Duodenal mucosa (tissue), 2 donors: ENCODE measurements around the gene CLDN34.
A peak's percentile ranks its signal among the peaks of the same experiment; 100 is the strongest.

ENCODE experiments used
- H3K27ac ChIP-seq: one replicate; pipeline ENCODE4 v1.7.0; 2013; ENCODE audit warnings: low read depth, low read length
- H3K27me3 ChIP-seq, 2 donors: one replicate each; pipeline ENCODE4 v1.7.0; 2013; ENCODE audit warnings: low read length in 2 of 2, control low read depth in 1 of 2; ENCODE audit not compliant: insufficient read depth in 2 of 2, control insufficient read depth in 1 of 2
- H3K36me3 ChIP-seq, 2 donors: one replicate each; pipeline ENCODE4 v1.7.0; 2013; ENCODE audit warnings: low read length in 2 of 2, control low read depth in 1 of 2; ENCODE audit not compliant: insufficient read depth in 2 of 2, control insufficient read depth in 1 of 2
- H3K4me1 ChIP-seq, 2 donors: one replicate each; pipeline ENCODE4 v1.7.0; 2013; ENCODE audit warnings: low read length in 2 of 2, control low read depth in 1 of 2; ENCODE audit not compliant: insufficient read depth in 2 of 2, control insufficient read depth in 1 of 2
- H3K4me3 ChIP-seq, 2 donors: one replicate each; pipeline ENCODE4 v1.7.0; 2013; ENCODE audit warnings: low read length in 2 of 2, low read depth in 1 of 2
- H3K9ac ChIP-seq, 2 donors: one replicate each; pipeline ENCODE4 v1.7.0; 2013; ENCODE audit warnings: low read length in 2 of 2, low read depth in 1 of 2
- H3K9me3 ChIP-seq, 2 donors: one replicate each; pipeline ENCODE4 v1.7.0; 2013; ENCODE audit warnings: low read length in 2 of 2, control low read depth in 1 of 2; ENCODE audit not compliant: control insufficient read depth in 1 of 2

CLDN34 gene

DNA sequence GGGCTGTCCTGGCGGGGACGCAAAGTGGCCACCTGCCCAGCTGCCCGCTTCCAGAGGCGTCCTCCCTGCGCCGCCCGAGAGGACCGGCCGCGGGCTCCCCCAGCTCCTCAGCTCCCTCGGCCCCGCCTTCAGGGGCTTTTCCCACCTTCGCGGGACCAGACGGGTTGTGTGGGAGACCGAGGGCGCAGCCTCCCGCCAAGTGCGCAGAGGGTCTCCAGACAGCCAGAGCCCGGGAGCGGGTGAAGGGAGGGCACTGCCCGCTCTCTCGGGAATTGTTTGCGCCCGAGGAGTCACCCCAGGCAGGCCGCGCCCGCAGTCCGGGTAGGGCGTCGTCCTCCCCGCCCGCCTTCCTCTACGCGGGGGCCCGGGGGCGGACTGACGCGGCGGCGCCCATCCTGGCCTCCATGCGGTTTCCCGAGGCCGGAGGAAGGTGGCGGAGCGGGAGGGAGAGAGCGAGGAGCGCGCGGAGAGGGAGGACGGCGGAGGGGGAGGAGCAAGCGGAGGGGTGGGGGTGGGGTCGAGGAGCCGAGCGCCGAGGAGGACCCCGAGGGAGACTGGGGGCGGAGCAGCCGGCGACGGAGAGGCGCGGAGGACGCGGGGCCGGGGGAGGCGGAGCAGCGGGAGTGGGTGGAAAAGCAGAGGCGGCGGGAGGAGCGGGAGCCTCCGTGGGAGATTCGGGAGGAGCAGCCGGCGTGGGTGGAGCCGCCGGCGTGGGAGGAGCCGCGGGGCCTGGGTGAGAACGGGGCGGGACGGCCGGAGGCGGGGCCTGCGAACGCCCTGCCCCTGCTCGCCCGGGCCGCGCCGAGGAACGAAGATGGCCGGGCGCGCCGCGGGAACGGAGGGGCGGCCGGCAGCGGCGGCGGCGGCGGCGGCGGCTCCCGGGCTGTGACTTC lies 47.5 kb downstream of the CLDN34 start:
- Histone ChIP-seq H3K4me3 (peak overlapping the region; percentile 63 to 64), H3K27me3 (no peaks in the 10 kb centered on the region), H3K27ac (peak overlapping the region; percentile 51), H3K4me1 (peaks cover 0 to 4% of the 10 kb centered on the region in 2 donors), H3K36me3 (no peaks in the 10 kb centered on the region), H3K9ac (peak overlapping the region; percentile 43 to 60), H3K9me3 (no peaks in the 10 kb centered on the region)

DNA sequence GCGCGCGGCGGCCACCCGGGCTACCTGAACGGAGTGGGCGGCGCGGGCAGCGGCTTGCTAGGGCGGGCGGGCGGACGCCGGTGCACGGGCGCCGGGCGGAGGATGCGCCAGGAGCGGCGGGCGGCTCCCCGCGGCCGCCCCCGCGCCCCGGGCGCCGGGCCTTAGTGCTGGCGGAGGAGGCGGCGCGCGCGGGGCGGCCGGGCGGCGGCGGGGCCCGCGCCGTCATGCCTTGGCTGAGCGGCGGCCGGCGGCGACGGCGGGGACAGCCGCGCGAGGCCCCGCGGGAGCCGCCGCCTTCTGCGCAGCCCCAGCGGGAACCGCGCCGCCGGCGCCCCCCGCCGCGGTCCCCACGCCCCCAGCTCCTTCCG lies 48.2 kb downstream of the CLDN34 start:
- H3K27ac ChIP-seq: no peak overlapping the region

DNA sequence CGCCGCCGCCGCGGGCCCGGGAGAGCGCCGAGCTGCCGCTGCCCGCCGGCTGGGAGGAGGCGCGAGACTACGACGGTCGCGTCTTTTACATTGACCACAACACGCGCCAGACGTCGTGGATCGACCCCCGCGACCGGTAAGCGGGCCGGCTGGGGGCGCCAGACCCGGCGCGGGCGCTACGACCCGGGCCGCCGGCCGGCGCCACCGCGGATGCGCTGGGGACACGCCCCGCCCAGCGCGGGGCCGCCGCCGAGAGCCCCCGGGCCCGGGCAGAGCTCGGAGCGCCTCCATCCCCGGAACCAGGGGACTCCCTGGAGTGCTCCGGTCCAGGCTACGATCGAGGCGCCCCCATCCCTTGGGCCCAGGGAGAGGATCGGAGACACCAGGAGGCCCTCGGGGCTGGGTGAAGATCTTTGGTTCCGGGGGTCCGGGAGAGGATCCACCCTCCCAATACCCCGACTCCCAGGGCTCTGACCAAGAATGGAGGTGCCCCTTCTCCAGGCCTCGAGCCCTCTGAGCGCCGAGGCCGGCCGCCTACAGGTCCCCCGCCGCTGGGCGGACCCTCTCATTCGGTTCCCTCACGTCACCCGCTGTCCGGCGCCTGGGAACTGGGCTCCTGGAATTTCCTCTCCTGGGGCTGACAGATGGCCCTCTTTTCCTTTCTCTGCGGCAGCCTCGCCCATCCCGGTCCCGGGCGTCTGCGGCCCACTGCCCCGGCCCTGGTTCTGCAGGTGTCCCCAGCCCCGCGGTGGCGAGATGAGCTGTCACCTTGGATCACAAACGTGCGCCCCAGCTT lies 48.8 kb downstream of the CLDN34 start:
- no peaks in the 10 kb centered on the region for H3K27me3 ChIP-seq
- peaks cover 0 to 4% of the 10 kb centered on the region in 2 donors for H3K4me1 ChIP-seq
- H3K4me3 ChIP-seq: peak overlapping the region; percentile 28 to 52
- H3K27ac ChIP-seq: peak overlapping the region; percentile 32
- no peaks in the 10 kb centered on the region for H3K9me3 ChIP-seq
- no peaks in the 10 kb centered on the region for H3K36me3 ChIP-seq
- H3K9ac ChIP-seq: no peak overlapping the region

More for the DNA sequence above, 48.2 kb downstream of the CLDN34 start:
- peaks cover 0 to 4% of the 10 kb centered on the region in 2 donors for H3K4me1 ChIP-seq
- H3K36me3 ChIP-seq: no peaks in the 10 kb centered on the region
- no peaks in the 10 kb centered on the region for H3K9me3 ChIP-seq
- no peaks in the 10 kb centered on the region for H3K27me3 ChIP-seq
- no peak overlapping the region for H3K9ac ChIP-seq
- H3K4me3 ChIP-seq: no peak overlapping the region

DNA sequence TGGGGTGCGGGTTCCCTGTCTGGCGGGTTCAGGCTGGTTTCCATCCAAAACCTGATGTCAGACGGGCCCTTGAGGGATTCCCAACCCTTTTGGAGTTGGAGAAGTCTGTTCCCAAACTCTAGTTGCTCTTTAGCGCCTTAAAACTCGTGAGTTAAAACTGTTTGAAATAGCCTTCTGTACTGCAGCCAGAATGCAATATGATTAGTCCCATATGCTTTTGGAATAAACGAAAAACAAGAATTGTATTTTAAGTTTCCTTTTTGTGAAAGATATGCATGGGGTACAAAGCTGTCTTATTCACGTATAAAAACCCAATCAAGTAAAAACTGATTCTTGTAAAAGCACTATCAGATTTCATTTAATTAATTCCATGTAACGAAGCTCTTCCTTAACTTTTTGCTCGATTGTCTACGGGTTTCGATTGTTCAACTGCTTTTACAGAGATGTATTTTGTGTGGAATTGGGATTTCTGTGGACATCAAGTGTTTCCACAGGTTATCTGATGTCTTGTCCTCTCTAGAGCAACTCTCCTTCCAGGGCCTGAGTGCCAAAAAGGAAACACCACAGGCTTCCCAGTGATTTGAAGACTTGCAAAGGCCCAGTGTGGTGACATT lies 49.5 kb downstream of the CLDN34 start:
- H3K9me3 ChIP-seq: no peaks in the 10 kb centered on the region
- H3K4me3 ChIP-seq: peak overlapping the region; percentile 28 to 52
- H3K9ac ChIP-seq: no peak overlapping the region
- H3K27ac ChIP-seq: peak overlapping the region; percentile 32
- H3K4me1 ChIP-seq: peaks cover 0 to 4% of the 10 kb centered on the region in 2 donors
- H3K27me3 ChIP-seq: no peaks in the 10 kb centered on the region
- H3K36me3 ChIP-seq: no peaks in the 10 kb centered on the region

DNA sequence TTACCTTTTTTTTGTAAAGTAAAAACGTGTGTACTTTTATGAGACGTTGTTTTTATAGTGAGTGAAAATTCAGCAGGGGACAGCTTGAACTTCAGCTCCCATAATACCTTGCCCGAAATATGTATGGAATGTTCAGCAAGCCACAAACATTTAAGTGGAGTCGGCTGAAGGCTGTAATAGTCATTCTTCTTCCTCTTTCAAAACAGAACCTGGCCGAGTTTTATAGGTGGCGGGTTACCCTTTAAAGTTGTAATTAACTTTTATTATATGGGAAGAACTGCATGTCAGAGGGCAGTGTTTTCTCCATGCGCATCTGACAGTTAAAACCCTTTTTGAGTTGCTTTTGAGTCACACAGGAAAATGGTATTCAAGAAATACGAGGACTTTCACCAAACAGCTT lies 50.7 kb downstream of the CLDN34 start:
- no peak overlapping the region for H3K4me3 ChIP-seq
- no peaks in the 10 kb centered on the region for H3K9me3 ChIP-seq
- no peak overlapping the region for H3K27ac ChIP-seq
- H3K4me1 ChIP-seq: no peaks in the 10 kb centered on the region
- no peak overlapping the region for H3K9ac ChIP-seq
- H3K36me3 ChIP-seq: no peaks in the 10 kb centered on the region
- no peaks in the 10 kb centered on the region for H3K27me3 ChIP-seq
